ENCODE measurements around the gene KCNQ2.

KCNQ2 gene

GRCh38 chr20:63501818-63502670 lies 29.6 kb upstream of the KCNQ2 start:
- DNase-seq, result no peak

DNA sequence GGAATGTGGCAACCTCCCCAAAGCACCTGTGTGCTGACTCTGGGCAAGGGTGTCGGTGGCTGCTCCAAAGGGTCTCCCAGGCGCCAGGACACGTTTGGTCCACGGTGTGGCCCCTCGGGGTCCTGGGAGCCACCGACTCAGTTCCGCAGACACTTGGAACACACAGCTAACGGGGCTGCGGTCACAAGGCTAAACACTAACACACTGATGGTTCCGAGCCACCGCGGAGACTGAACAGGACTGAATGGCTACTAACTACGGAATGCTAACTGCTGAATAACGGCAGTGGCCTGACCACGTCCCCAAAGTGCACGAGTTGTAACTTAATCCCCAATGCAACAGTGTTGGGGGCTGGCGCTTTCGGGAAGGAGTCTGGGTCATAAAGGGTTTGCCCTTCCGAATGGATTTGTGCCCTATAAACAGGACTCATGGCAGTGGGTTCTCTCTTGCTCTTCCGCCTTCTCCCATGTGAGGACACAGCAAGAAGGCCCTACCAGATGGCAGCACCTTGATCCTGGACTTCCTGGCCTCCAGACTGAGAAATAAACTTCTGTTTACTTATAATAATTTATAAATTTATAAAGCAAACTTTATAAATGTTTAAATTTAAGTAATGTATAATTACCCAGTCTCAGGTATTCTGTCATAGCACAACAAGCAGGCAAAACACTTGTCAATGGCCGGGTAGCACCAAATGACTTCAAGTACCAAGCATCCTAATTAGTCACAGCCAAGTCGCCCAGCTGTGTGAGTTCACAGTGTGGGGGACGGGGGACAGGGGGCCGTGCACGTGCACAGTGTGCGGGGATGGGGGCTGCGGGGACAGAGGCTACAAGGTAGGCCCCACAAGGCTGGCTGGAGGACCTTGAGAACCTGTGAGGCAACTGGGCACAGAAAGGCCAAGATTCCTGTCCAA lies 28.7 kb upstream of the KCNQ2 start:
- DNase-seq, result no peak

DNA sequence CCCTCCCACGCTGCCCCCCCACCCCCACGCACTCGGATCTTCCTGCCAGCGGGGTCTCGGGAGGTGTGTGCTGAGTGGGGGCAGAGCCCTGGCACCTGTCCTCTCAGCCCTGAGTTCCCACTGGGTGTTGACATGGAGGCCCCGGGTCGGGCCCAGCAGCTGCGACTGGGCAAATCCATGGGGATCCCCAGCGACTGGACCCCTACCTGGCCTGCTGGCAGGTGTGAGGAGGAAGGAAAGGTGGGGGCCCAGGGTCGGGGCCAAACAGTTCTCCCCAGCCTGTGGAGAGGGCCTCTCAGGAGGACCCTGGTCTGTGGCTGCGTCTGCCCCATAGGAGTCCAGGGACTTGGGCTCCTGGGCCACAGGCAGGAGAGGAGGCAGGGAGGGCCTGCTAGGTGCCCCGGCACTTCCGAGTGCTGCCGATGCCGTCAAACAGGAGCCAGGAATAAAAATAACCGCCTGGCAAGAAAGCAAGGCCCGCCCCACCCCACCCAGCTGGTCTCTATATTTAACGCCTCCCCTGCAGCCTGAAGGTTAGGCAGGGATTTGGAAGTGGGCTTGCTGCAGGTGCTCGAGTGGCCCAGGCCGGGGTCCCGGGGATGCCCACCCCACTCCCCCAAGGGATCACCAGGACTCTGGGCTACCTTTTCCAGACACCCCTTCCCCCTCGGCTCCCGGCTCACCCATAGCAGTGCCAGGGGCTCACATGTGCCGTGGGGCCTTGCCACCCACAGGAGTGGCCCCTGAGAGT lies 27.9 kb upstream of the KCNQ2 start:
- DNase-seq, result no peak

- DNase-seq, result no peak
These were observed 27.0 kb upstream of the KCNQ2 start for GRCh38 chr20:63499338-63499969.

- no peak for DNase-seq
These were observed 26.5 kb upstream of the KCNQ2 start, which contains the start of gene EEF1A2 for GRCh38 chr20:63498960-63499337. Gene EEF1A2 (minus strand): TSS chr20:63499083. CDS start chr20:63497763, 1,320 bp downstream.

DNA sequence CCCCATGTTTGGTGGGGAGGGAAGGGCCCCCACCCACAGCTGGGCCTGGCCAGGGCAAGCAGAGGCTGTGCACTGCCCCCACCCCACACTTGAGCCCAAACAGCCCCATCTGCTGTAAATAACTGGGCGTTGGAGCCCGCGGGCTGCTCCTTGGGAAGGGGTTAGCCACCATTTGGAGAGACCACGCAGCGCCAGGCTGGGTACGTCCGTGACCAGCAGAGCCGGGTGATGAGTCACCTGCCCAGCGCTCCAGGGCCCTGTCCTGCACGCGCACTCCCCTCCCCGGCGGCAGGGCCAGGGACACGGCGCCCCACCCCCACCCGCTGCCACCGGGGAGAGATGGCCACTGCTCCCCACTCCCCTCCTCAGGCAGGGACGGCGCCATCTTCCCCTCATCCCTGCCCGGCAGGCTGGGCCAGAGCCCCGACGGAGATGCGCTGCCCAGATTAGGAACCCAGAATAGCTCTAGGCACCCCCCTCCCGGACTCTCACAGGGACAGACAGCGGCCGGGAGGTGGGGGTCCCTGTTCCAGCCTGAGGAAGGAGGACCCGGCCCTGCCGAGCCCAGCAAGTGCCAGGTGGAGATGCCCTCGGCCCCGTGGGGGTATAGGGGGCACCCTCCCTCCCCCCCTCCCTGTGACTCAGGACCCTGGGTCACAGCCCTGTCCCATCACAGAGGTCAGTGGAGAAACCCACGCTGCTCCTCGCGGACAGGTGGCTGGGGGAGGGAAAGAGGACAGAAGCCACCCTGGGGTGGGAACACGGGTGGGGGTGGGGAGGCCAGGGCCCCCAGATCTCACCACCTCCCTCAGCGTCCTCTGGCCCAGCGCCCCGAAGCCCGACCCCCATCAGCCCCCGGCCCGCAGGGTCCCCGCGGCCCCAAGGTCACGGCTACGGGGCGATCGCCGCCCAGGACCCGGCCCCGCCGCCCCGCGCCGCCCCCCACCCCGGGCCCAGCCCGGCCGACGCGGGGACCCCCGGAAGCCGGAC lies 25.8 kb upstream of the KCNQ2 start:
- no peak for DNase-seq

- DNase-seq, result no peak
These were observed 24.9 kb upstream of the KCNQ2 start for GRCh38 chr20:63497138-63497945.

- DNase-seq, result no peak
These were observed 24.2 kb upstream of the KCNQ2 start for GRCh38 chr20:63496596-63497120.

GRCh38 chr20:63495741-63496595 lies 23.5 kb upstream of the KCNQ2 start:
- peak; percentile 68 for DNase-seq

GRCh38 chr20:63495167-63495720 lies 22.8 kb upstream of the KCNQ2 start:
- DNase-seq, result no peak

- DNase-seq, result no peak
These were observed 22.1 kb upstream of the KCNQ2 start for GRCh38 chr20:63494420-63495166.

DNA sequence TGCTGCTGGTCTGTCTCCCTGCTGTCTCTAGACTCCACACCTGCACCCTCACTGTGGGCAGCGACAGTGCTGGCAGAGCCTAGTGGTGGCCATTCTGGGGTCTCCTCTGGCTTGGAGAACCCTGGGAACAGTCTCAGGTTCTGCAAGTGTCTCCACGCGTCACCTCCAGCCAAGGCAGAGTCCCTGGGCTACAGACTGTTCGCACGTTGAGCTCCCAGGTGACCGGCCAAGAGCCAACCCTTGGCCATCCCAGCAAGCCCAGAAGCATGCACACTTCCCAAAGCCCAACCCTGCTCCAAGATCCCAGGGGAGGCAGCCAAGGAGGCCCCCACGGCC lies 21.6 kb upstream of the KCNQ2 start:
- no peak for DNase-seq

DNA sequence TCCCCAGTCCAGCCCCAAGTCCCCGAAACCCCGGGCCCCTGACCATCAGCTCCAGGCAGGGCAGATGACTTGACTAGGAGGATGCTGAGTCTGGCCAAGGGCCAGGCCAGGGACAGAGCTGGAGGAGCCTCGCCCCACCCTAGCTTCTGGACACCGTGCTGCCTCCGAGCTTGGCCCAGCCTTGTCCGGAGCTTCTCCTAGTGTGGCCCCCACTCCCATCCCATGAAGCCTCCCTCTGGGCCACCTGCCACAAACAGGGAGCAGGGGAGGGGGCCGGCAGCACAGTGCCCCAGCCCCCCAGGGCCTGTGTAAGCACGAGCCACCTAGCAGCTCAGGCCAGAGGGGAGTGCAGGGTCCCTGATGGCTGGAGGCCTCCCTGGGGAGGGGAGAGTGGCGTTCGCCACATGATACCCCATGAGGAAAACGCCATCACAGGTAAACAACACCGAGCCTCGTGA lies 21.1 kb upstream of the KCNQ2 start:
- no peak for DNase-seq

DNA sequence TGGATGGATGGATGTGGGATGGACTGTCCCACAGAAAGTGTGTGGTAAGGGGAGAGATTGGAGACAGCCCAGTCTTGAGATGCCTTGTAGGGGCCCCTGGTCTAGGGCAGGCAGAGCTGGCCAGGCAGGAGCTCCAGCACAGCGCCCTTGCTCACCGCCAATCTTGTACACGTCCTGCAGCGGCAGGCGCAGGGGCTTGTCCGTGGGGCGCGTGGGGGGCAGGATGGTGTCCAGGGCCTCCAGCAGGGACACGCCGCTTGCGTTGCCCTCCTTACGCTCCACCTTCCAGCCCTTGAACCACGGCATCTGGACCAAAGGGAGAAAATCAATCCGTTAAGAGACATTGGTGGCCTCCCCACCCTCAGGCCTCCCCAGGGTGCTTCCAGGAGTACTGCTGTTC lies 20.5 kb upstream of the KCNQ2 start:
- no peak for DNase-seq

DNA sequence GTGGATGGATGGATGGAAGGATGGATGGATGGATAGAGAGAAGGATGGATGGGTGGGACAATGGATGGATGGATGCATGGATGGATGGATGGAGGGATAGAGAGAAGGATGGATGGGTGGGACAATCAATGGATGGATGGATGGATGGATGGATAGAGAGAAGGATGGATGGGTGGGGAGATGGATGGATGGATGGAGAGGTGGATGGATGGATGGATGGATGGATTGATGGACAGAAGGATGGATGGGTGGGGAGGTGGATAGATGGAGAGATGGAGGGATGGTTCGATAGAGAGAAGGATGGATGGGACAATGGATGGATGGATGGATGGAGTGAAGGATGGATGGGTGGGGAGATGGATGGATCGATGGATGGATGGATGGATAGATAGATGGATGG lies 20.1 kb upstream of the KCNQ2 start:
- DNase-seq, result no peak

GRCh38 chr20:63491635-63492230 lies 19.3 kb upstream of the KCNQ2 start:
- no peak for DNase-seq

DNA sequence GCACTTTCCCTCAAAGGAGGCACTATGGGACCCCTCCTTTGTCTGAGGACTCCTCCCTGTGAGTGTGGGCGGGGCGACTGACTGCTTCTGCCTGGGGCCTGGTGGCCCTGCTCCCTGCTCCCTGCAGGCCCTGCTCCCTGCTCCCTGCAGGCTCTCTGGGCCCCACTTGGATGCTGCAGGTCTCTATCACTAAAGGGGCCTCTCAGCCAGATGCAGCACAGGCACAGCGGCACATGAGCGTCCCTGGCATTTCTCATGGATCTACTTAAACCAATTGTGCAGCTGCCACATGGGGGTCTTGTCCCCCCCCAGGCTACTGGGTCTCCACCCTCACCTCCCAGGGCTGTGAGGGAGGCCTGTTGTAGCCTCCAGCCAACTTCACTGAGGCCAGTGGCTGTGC lies 18.6 kb upstream of the KCNQ2 start:
- DNase-seq, result no peak

DNA sequence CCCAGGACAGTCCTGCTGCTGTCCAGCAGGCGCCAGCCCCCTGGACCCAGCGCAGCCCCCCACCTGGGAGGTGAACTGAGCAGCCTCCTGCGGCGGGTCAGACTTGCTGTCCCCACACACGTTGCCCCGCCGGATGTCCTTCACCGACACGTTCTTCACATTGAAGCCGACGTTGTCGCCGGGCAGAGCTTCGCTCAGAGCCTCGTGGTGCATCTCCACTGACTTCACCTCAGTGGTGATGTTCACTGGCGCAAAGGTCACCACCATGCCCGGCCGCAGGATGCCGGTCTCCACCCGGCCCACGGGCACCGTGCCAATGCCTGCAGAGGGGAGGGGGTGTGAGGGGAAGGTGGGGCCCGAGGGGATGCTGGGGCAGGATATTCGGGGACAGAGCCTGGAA lies 18.0 kb upstream of the KCNQ2 start:
- no peak for DNase-seq

All from OCI-M1 (cell line).